ENCODE data around the gene NEDD4L.

DNA sequence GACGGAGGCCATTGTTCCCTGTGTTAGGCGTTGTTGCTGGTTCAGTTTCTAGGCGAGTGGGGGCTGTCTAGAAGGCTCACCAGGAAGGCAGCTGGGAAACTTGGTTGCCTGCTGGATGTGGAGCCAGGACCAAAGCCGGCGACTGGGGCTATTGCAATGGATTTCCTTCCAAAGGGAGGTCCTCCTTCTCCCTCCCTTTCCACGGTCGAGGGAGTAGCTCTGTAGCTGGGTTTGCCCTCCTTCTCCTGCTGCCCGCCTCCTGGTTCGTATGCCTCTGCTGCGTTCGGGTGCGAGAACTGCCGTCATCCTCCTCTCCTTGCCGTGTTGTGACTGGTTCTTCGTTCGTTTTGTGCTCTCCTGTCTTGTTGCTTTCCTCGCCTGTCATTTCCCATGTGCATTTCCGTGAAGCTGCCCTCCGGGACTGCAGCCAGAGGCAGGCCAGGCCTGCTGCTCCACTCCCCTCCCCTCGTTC, 203.4 kb downstream of the NEDD4L start:
- TF ChIP-seq, protein P1, sequence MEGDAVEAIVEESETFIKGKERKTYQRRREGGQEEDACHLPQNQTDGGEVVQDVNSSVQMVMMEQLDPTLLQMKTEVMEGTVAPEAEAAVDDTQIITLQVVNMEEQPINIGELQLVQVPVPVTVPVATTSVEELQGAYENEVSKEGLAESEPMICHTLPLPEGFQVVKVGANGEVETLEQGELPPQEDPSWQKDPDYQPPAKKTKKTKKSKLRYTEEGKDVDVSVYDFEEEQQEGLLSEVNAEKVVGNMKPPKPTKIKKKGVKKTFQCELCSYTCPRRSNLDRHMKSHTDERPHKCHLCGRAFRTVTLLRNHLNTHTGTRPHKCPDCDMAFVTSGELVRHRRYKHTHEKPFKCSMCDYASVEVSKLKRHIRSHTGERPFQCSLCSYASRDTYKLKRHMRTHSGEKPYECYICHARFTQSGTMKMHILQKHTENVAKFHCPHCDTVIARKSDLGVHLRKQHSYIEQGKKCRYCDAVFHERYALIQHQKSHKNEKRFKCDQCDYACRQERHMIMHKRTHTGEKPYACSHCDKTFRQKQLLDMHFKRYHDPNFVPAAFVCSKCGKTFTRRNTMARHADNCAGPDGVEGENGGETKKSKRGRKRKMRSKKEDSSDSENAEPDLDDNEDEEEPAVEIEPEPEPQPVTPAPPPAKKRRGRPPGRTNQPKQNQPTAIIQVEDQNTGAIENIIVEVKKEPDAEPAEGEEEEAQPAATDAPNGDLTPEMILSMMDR (optimal IDR thresholded peaks at IDR 0.05 in 1 of 3, IDR thresholded peaks at IDR 0.05 in 1 of 3, conservative IDR thresholded peaks at IDR 0.05 in 1 of 3; ENCODE audit: extremely low read depth in 1 of 3, insufficient read depth in 2 of 3, low read length in 3 of 3), result no peak
- no peak for TF ChIP-seq EZH2 (IDR thresholded peaks at IDR 0.05; ENCODE audit: low read length)

All from keratinocyte (primary cell).